Activated gamma-delta T cell (primary cell): ENCODE measurements around the gene ROS1.

ENCODE experiments used
- DNase-seq: peaks from one replicate; lab custom pipeline; 2025; lab: John Stamatoyannopoulos, UW

ROS1 gene

GRCh38 chr6:117309069-117309468 lies 116.7 kb downstream of the ROS1 start:
- no peak for DNase-seq

GRCh38 chr6:117307655-117308054 lies 118.1 kb downstream of the ROS1 start:
- no peak for DNase-seq

GRCh38 chr6:117306227-117306790 lies 119.4 kb downstream of the ROS1 start:
- no peak for DNase-seq

GRCh38 chr6:117304446-117304845 lies 121.3 kb downstream of the ROS1 start:
- no peak for DNase-seq

- DNase-seq, result no peak
Observed at GRCh38 chr6:117303323-117303722, 122.4 kb downstream of the ROS1 start.

- no peak for DNase-seq
Observed at GRCh38 chr6:117298941-117299340, 126.8 kb downstream of the ROS1 start.

GRCh38 chr6:117290173-117290846 lies 135.4 kb downstream of the ROS1 start:
- DNase-seq, result no peak

- no peak for DNase-seq
Observed at GRCh38 chr6:117288083-117288715, 137.5 kb downstream of the ROS1 start.

DNA sequence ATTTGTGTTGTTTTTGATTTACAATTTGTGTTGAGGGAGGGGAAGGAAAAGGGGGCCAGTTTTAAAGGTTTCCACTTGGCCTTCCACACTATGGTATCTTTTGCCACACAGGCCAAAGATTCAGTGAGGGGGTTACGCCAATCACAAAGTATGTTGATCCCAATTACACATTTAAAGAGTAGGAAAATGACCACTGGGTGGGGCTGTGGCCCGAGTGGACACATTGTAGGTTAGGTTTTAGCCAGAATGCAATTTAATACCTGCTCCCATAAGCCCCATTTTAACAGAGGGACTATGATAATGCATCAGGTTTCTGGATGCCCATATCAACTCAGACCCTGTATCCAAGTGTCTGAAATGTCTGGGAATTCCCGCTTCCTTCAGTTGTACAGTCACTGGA lies 144.8 kb downstream of the ROS1 start:
- DNase-seq, result no peak

- no peak for DNase-seq
Observed at GRCh38 chr6:117276778-117277316, 148.9 kb downstream of the ROS1 start.

- DNase-seq, result no peak
Observed at GRCh38 chr6:117275711-117276110, 150.0 kb downstream of the ROS1 start.

- no peak for DNase-seq
Observed at GRCh38 chr6:117275205-117275604, 150.5 kb downstream of the ROS1 start.

GRCh38 chr6:117272891-117273290 lies 152.9 kb downstream of the ROS1 start:
- no peak for DNase-seq

GRCh38 chr6:117272032-117272866 lies 153.5 kb downstream of the ROS1 start:
- no peak for DNase-seq

GRCh38 chr6:117270843-117271507 lies 154.8 kb downstream of the ROS1 start:
- DNase-seq, result no peak

GRCh38 chr6:117270055-117270842 lies 155.5 kb downstream of the ROS1 start:
- DNase-seq, result no peak

- DNase-seq, result no peak
Observed at GRCh38 chr6:117269638-117270054, 156.1 kb downstream of the ROS1 start.

DNA sequence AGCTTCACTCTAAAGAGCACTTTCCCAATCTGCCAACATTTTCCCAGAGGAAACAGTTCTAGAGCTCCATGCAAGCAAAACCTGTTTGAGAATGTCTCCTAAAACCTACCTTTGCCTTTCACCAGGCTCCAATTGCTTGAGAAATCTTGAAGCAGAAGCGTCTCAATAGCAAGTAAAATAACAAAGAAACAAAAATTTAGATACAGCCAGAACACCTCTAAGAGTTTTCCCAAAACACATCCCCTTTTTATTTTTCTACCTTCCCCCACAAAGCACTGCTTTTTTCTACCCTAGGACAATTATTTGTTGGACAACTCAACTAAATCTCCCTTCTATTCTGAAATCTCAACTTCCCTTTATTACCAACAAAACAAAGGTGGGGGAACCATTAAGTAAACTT lies 156.8 kb downstream of the ROS1 start:
- no peak for DNase-seq

DNA sequence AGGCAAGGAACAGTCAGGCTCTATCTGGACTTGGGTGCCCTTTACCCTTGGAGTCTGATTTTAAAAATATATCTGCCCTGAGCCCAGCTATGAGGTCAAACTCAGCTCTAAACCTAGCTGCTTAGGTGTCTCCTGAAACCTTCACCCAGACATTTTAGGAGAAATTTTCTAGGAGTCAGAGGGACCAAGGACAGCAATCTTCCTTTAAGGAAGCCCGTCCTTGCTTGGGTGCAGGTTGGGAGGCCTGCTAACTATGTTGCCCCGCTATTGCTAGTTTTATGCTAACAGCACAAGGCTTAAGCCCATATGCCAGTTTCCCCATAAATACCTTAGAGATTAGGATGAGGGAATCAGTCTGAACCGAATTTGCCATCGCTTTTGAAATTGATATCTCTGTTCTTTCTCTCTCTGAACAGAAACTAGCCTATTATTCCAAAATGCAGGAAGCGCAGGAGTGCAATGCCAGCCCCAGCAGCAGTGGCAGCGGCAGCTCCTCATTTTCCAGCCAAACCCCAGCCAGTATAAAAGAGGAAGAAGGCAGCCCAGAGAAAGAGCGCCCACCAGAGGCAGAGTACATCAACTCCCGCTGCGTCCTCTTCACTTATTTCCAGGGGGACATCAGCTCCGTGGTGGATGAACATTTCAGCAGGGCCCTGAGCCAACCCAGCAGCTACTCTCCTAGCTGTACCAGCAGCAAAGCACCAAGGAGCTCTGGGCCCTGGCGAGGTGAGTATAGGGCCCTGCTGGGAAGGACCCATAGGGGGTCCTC lies 157.8 kb downstream of the ROS1 start:
- no peak for DNase-seq

DNA sequence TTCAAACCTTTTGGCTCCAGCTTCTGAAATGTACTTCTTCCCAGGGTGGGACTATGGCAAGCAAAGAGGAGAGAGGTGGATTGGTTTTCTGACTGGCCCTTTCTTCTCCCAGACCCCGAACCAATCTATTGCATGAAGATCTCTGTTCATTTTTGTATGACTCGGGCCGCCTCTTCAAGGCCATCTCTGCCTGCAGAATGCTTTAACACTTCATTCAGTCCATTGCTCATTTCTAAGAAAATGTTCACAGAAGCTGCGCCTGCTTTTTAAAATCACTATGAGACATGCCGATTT lies 158.7 kb downstream of the ROS1 start:
- DNase-seq, result no peak
